MM.1S (cell line): Measurements from ENCODE around the gene TNK2.

Source experiments
- CTCF ChIP-seq: fragments of 300-600 bp; sonication (generic); IDR thresholded peaks from 2 replicates; pipeline ENCODE4 v1.5.1; 2016; ENCODE audit warnings: antibody characterized with exemption, low read length, mixed read lengths
- EZH2 ChIP-seq: fragments of 300-600 bp; sonication (generic); optimal IDR thresholded peaks from 2 replicates; pipeline ENCODE3; 2017; ENCODE audit warnings: low read depth, mild to moderate bottlenecking, antibody characterized with exemption, low read length, mixed read lengths

GRCh38 chr3:195867631-195868335 is 40.6 kb downstream of the TNK2 start:
- TF ChIP-seq EZH2, result no peak
- no peak for TF ChIP-seq CTCF
